Aorta (tissue), 5 donors: ENCODE measurements around the gene CRYGN. TPM values are rescaled to one million over a fixed set of nuclear protein-coding genes. Genes with fewer than 3 reads are reported as not detected.

Source experiments
- ATAC-seq: fragments of 200-7000 bp; cut with Tn5 transposase; one replicate; pipeline ENCODE4 v1.9.1; 2022; ENCODE audit warnings: moderate library complexity; ENCODE audit not compliant: low FRiP score
- DNase-seq, 2 donors: peaks; one replicate each; pipeline ENCODE4 v3.0.0-alpha.2; 2020
- H3K27ac ChIP-seq, 2 donors: one replicate each; pipeline ENCODE4 v1.5.1; 2013; ENCODE audit warnings: low read length in 2 of 2, mild to moderate bottlenecking in 2 of 2, moderate library complexity in 2 of 2, control low read depth in 1 of 2, inconsistent platforms in 1 of 2, low read depth in 1 of 2
- H3K27me3 ChIP-seq, 2 donors: one replicate each; pipeline ENCODE4 v1.6.1; 2013; ENCODE audit warnings: control low read depth in 1 of 2, low read length in 1 of 2, mild to moderate bottlenecking in 1 of 2, moderate library complexity in 1 of 2; ENCODE audit not compliant: insufficient read depth in 2 of 2, control insufficient read depth in 1 of 2
- H3K36me3 ChIP-seq, 2 donors: one replicate each; pipeline ENCODE4 v1.6.1; 2013; ENCODE audit warnings: control low read depth in 1 of 2, low read length in 1 of 2, mild to moderate bottlenecking in 1 of 2; ENCODE audit not compliant: insufficient read depth in 2 of 2, control insufficient read depth in 1 of 2
- H3K4me1 ChIP-seq, 2 donors: one replicate each; pipeline ENCODE4 v1.6.1; 2013; ENCODE audit warnings: low read length in 2 of 2, control low read depth in 1 of 2, mild to moderate bottlenecking in 1 of 2, moderate library complexity in 1 of 2; ENCODE audit not compliant: insufficient read depth in 2 of 2, control insufficient read depth in 1 of 2
- H3K4me3 ChIP-seq, 2 donors: one replicate each; pipeline ENCODE4 v1.5.1; 2013; ENCODE audit warnings: low read length in 2 of 2, control low read depth in 1 of 2, mild to moderate bottlenecking in 1 of 2
- H3K9me3 ChIP-seq: one replicate; pipeline ENCODE4 v1.6.1; 2013; ENCODE audit warnings: mild to moderate bottlenecking, low read length; ENCODE audit not compliant: control insufficient read depth
- WGBS, 2 donors: extraction: QIAGEN DNeasy Blood & Tissue Kit; methylation state at CpG; one replicate each; pipeline ENCODE4 v1.1.7; 2013; 5-methylcytosine and 5-hydroxymethylcytosine counted together
- intact Hi-C, 2 donors: fragments of 100-400 bp; cut with DNase I; formaldehyde crosslinking; loops; one replicate each; pipeline versions ENCODE4 v1.14.2 to v1.15.0; 2022
- polyA plus RNA-seq, 2 donors: library from polyadenylated mRNA; stranded (reverse); fragments of 200-250 nt; gene quantifications; one replicate each; pipeline ENCODE4 v1.2.3, GENCODE V29; 2013
- total RNA-seq, 2 donors: library from RNA; stranded (reverse); fragmentation: NEBNext Ultra II Directional; extraction: Animal tissue kit (Norgen Biotek cat#: 25700); gene quantifications; one replicate each; pipeline ENCODE4 v1.2.1, GENCODE V29; 2021
- donor health status: healthy with polysubstance abuse.
- donor health status: Bipolar disorder and iron deficiency.
- donor health status: DM: no; HTN: no; CAD: no.
- donor health status: DM: no; HTN: no; CAD: no.
- donor health status: DM: yes; HTN: yes; CAD: no.

CRYGN gene
- total and polyA plus RNA-seq, 4 donors, result 0.56 to 1.7 (median 1.1) TPM

DNA sequence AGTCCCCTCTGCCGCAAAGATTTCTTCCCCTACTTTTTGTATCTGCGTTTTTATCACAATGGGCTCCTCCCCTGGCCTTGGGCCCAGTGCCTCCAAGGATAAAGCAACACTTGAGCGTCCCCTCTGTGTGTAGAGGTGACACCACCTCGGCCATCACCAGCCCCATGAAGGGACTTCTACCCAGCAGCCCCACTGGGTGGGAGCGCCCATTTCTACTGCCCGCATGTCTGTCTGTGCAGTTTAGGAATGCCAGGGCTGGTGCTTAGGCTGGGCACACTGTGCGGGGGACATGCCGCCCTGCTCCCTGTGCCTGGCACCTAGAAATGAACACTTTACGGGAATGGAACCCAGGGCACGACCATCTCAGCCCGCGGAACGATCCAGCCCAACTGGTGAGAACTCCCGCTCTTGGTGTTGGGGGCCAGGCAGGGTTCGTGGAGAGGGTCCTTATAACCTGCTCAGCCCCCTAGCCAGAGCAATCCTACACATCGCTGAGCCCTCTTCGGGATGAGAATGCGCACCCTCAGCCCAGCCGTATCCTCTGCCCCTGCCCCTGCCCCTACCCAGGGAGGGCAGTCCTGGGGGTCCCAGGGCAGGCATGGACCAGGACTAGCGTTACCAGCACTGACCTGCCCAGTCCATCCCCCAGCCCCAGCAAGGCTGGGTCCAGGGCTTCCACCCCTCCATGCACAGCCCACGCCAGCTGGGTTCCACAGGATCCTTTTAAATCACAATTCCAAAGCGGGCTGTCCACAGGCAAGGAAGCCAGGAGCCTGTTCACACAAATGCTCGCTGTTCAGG, 12.8 kb downstream of the CRYGN start:
- Histone ChIP-seq H3K27me3 (no peaks in the 10 kb centered on the region), H3K9me3 (no peaks in the 10 kb centered on the region), H3K27ac (no peak overlapping the region), H3K4me3 (no peak overlapping the region), H3K36me3 (no peaks in the 10 kb centered on the region), H3K4me1 (no peaks in the 10 kb centered on the region)
- ATAC-seq (peak; percentile 22), DNase-seq (peak in 1 of 2 donors; percentile 47)
- 68 to 73% methylated on average over 22 to 23 of the region's 23 CpGs for WGBS, 2 donors
- intact Hi-C loops, result no loop called here

- no peaks in the 10 kb centered on the region for H3K27me3 ChIP-seq
- H3K36me3 ChIP-seq, result no peaks in the 10 kb centered on the region
- no peak overlapping the region for H3K27ac ChIP-seq
- intact Hi-C loops, result no loop called here
- WGBS, 2 donors, result 5 to 7% methylated on average over 14 of the region's 14 CpGs
- DNase-seq (peak; percentile 87 to 94), ATAC-seq (peak; percentile 64)
- H3K4me3 ChIP-seq, result peak overlapping the region in 1 of 2 donors; percentile 15
- peaks cover 1% of the 10 kb centered on the region for H3K9me3 ChIP-seq
- H3K4me1 ChIP-seq, result no peaks in the 10 kb centered on the region
These were observed 13.5 kb downstream of the CRYGN start for GRCh38 chr7:151426441-151426903.

DNA sequence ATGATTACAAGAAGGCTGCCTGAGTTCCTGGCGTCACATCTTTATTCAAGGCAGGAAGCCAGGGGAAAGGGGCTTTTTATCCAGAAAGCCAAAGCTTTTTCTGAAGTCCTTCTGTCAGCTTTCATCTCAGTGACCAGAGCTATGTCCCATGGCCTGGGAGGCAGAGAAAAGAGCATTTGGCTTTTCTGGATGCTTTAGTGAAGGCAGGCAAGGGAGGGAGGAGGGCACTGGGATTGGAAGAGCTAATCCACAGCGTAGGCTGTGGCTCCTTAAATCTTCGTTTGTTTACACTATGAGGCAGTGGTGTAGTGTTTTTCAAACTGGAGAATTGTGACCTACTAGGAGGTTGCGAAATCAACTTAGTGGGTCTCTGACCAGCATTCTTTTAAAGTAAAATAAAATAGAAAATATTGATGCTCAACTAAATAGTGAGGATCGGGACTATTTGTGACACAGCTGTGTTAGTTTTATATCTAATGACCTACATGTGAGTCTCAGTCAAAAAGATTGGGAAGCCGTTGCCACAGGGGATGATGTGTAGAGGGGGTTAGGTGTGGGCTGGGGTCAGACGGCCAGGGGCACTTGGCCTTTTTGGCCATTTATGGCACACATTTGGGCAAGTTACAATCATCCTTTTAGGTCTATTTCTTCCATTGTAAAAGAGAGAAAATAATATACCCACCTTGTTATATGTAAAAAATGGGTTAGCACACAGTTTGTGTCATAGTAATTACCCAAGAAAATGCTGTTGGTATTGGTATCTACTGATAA, 14.1 kb downstream of the CRYGN start:
- ATAC-seq (peak; percentile 64), DNase-seq (peak in 1 of 2 donors; percentile 33)
- Histone ChIP-seq H3K9me3 (peaks cover 1% of the 10 kb centered on the region), H3K4me1 (no peaks in the 10 kb centered on the region), H3K36me3 (no peaks in the 10 kb centered on the region), H3K27ac (peak overlapping the region in 1 of 2 donors; percentile 21), H3K27me3 (no peaks in the 10 kb centered on the region), H3K4me3 (no peak overlapping the region)
- WGBS, 2 donors, result 46 to 54% methylated on average over 7 of the region's 7 CpGs
- intact Hi-C loops, result no loop called here

DNA sequence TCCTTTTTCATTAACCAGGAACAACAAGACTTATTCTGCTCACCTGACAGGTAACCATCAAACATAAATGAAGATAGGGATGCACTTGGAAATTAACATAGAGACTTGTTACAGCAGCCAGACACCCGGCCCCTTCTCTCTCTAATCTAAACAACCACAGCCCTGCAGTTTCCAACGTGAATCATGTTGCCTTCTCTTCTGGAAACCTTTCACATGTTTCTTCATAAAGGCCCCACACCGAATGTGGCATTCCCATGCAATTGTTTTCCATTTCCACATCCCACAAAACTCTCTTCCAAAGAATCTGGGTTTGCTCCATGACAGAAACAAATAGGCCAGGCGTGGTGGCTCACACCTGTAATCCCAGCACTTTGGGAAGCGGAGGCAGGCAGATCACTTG, 15.1 kb downstream of the CRYGN start:
- H3K9me3 ChIP-seq, result peaks cover 6% of the 10 kb centered on the region
- no peaks in the 10 kb centered on the region for H3K36me3 ChIP-seq
- no peaks in the 10 kb centered on the region for H3K27me3 ChIP-seq
- 82% methylated on average over 5 of the region's 5 CpGs for WGBS, 2 donors
- intact Hi-C loops, result loop anchor here in 1 of 2 donors (5.0 kb wide), 1 partner anchor 37 kb away; no protein-coding TSS in a partner anchor
- H3K27ac ChIP-seq, result no peak overlapping the region
- no peak for ATAC-seq
- H3K4me3 ChIP-seq, result no peak overlapping the region
- H3K4me1 ChIP-seq, result no peaks in the 10 kb centered on the region
- no peak for DNase-seq

- H3K4me3 ChIP-seq, result no peak overlapping the region
- H3K27me3 ChIP-seq, result no peaks in the 10 kb centered on the region
- DNase-seq (no peak), ATAC-seq (no peak)
- intact Hi-C loops, result loop anchor here in 1 of 2 donors (5.0 kb wide), 1 partner anchor 37 kb away; no protein-coding TSS in a partner anchor
- H3K4me1 ChIP-seq, result no peaks in the 10 kb centered on the region
- peaks cover 6% of the 10 kb centered on the region for H3K9me3 ChIP-seq
- 89 to 90% methylated on average over 5 of the region's 5 CpGs for WGBS, 2 donors
- no peaks in the 10 kb centered on the region for H3K36me3 ChIP-seq
- no peak overlapping the region for H3K27ac ChIP-seq
These were observed 16.0 kb downstream of the CRYGN start for GRCh38 chr7:151423936-151424335.

DNA sequence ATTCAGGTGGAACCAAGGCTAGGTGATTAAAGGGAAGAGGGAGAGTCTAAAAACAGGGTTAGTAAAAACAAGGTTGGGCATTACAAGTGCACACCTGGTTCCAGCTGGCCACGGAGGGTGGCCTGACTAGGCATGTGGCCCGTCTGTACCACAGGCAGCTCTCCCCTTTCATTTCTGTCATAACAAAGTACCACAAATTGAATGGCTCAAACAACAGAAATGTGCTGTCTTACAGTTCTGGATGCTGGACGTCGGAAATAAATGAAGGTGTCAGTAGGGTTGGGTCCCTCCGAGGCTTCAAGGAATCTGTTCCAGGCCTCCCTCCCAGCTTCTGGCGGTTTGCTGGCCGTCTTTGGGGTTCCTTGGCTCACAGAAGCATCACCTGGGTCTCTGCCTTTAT, 16.7 kb downstream of the CRYGN start:
- intact Hi-C loops, result loop anchor here in 1 of 2 donors (5.0 kb wide), 1 partner anchor 36 kb away; no protein-coding TSS in a partner anchor
- Histone ChIP-seq H3K36me3 (no peaks in the 10 kb centered on the region), H3K9me3 (peaks cover 6% of the 10 kb centered on the region), H3K4me1 (no peaks in the 10 kb centered on the region), H3K27ac (no peak overlapping the region), H3K27me3 (no peaks in the 10 kb centered on the region), H3K4me3 (no peak overlapping the region)
- ATAC-seq (no peak), DNase-seq (no peak)
- WGBS, 2 donors, result 89 to 90% methylated on average over 7 of the region's 7 CpGs

GRCh38 chr7:151422212-151422611, 17.7 kb downstream of the CRYGN start:
- Histone ChIP-seq H3K4me1 (no peaks in the 10 kb centered on the region), H3K27me3 (no peaks in the 10 kb centered on the region), H3K36me3 (no peaks in the 10 kb centered on the region), H3K9me3 (peaks cover 6% of the 10 kb centered on the region), H3K27ac (no peak overlapping the region), H3K4me3 (no peak overlapping the region)
- no peak for ATAC-seq
- DNase-seq, result no peak
- WGBS, 2 donors, result 90 to 91% methylated on average over 5 of the region's 5 CpGs
- intact Hi-C loops, result loop anchor here in 1 of 2 donors (5.0 kb wide), 1 partner anchor 35 kb away; no protein-coding TSS in a partner anchor

DNA sequence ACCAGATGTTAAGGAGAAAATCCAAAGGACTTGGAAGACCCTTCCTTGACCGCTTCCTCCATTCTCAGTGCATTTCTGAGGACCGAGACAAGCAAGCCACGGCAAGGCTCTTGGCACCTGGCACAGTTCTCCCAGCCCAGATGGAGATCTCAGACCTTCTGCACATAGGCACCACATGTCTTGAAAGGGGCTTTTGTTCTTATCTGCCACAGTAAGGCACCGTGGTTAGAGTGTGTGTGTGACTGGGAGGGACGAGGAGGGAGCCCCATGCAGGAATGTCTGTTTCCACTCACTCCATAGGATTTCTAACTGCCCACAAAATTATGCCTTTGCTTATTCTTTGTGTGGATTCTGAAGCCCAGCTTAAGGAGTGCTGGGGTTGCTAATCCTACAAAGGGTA, 19.8 kb downstream of the CRYGN start:
- intact Hi-C loops, result loop anchor here in 1 of 2 donors (5.0 kb wide), 1 partner anchor 33 kb away; no protein-coding TSS in a partner anchor
- Histone ChIP-seq H3K4me3 (no peak overlapping the region), H3K27me3 (no peaks in the 10 kb centered on the region), H3K4me1 (no peaks in the 10 kb centered on the region), H3K9me3 (peaks cover 6% of the 10 kb centered on the region), H3K36me3 (no peaks in the 10 kb centered on the region), H3K27ac (no peak overlapping the region)
- no peak for ATAC-seq
- WGBS, 2 donors, result 77 to 85% methylated on average over 5 of the region's 5 CpGs
- no peak for DNase-seq
